Fibroblast of skin of abdomen (primary cell): ENCODE measurements around the gene PCDHB7.
"Not testable (repeated sequence)": the region's sequence is repeated elsewhere in the genome, so short reads cannot be mapped to it uniquely, and the experiment has no call there.

Source experiments
- DNase-seq: peaks from one replicate; pipeline ENCODE4 v3.0.0-alpha.2; 2013

The PCDHB7 gene

DNA sequence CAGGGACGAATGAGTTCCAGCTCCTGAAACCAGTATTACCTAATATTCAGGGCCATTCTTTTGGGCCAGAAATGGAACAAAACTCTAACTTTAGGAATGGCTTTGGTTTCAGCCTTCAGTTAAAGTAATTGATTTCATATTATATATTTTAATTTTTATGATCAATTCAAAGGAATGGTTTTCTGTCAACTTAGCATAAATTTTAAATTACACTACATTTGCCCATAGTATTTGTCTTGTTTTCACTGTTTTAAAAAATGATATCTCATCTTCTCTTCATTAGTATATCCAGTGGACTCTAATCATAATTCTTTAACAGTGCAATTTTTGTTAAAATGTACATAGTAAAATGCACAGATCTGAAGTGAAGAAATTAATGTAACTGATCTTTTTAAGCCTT, 7.9 kb downstream of the PCDHB7 start:
- DNase-seq = no peak

DNA sequence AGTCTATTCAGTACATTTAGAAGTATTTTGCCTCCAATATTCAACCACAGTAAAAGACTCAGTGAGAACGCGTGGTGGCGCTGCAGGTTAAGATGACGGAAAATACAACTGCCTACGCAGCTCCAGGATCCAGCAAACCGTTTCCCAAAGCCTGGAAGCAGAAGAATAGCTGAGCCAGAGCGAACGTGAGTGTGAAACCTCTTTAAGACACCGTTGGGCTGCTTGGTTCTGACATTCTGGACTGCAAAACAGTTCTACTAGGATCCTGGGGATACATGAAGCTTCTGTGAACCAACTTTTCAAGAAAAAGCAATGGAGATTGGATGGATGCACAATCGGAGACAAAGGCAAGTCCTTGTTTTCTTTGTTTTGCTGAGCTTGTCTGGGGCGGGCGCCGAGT, 9.8 kb downstream of the PCDHB7 start, which contains the start of gene PCDHB16:
TSS of gene PCDHB16 (plus strand) at position 140 of the 400 bp plus-strand sequence. CDS start at position 313, 173 bp downstream.
- peak; percentile 10 for DNase-seq

DNA sequence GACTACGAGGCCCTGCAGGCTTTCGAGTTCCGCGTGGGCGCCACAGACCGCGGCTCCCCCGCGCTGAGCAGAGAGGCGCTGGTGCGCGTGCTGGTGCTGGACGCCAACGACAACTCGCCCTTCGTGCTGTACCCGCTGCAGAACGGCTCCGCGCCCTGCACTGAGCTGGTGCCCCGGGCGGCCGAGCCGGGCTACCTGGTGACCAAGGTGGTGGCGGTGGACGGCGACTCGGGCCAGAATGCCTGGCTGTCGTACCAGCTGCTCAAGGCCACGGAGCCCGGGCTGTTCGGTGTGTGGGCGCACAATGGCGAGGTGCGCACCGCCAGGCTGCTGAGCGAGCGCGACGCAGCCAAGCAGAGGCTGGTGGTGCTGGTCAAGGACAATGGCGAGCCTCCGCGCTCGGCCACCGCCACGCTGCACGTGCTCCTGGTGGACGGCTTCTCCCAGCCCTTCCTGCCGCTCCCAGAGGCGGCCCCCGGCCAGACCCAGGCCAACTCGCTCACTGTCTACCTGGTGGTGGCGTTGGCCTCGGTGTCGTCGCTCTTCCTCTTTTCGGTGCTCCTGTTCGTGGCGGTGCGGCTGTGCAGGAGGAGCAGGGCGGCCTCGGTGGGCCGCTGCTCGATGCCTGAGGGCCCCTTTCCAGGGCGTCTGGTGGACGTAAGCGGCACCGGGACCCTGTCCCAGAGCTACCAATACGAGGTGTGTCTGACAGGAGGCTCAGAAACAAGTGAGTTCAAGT, 11.8 kb downstream of the PCDHB7 start:
- not testable (repeated sequence) for DNase-seq

DNA sequence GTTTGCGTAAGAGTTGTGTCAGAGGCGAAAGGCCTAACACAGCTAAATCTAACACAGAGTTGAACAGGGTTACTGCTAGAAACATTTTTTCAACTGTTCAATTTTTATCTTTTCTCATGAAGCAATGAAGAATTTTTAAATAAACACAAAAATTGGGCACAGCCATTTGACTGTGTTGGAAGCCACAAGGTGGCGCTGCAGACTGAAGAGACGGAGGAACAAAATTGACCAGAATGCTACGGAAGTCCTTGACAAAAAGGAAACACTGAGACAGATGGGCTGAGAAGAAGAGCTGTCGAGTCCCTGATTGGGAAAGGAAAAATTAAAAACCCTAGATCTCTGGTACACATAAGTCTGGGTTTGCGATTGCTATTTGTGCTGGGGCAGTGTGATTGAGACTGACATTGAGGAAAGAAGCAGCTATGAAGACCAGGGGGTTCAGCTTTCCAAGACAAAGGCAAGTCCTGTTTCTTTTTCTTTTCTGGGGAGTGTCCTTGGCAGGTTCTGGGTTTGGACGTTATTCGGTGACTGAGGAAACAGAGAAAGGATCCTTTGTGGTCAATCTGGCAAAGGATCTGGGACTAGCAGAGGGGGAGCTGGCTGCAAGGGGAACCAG, 14.6 kb downstream of the PCDHB7 start, which contains the start of gene PCDHB9:
TSS of gene PCDHB9 (plus strand) at position 265 of the 616 bp plus-strand sequence. CDS start at position 423, 158 bp downstream.
- DNase-seq = no peak

DNA sequence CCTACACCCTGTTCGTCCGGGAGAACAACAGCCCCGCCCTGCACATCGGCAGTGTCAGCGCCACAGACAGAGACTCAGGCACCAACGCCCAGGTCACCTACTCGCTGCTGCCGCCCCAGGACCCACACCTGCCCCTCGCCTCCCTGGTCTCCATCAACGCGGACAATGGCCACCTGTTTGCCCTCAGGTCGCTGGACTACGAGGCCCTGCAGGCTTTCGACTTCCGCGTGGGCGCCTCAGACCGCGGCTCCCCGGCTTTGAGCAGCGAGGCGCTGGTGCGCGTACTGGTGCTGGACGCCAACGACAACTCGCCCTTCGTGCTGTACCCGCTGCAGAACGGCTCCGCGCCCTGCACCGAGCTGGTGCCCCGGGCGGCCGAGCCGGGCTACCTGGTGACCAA, 16.2 kb downstream of the PCDHB7 start:
- DNase-seq = not testable (repeated sequence)

DNA sequence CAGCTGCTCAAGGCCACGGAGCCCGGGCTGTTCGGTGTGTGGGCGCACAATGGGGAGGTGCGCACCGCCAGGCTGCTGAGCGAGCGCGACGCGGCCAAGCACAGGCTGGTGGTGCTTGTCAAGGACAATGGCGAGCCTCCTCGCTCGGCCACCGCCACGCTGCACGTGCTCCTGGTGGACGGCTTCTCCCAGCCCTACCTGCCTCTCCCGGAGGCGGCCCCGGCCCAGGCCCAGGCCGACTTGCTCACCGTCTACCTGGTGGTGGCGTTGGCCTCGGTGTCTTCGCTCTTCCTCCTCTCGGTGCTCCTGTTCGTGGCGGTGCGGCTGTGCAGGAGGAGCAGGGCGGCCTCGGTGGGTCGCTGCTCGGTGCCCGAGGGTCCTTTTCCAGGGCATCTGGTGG, 16.7 kb downstream of the PCDHB7 start:
- DNase-seq = not testable (repeated sequence)

DNA sequence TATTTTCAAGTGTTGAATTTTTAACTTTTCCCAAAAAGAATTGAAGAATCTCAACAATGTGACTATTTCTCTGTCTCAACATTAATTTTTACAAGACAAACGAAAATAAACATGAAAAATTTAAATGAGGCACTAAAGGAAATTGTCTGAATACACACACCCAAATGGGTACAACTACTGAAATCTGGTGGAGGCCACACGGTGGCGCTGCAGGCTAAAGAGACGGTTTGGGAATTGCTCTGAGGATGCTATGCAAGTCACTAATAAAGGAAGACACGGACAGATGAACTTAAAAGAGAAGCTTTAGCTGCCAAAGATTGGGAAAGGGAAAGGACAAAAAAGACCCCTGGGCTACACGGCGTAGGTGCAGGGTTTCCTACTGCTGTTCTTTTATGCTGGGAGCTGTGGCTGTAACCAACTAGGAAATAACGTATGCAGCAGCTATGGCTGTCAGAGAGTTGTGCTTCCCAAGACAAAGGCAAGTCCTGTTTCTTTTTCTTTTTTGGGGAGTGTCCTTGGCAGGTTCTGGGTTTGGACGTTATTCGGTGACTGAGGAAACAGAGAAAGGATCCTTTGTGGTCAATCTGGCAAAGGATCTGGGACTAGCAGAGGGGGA, 19.8 kb downstream of the PCDHB7 start, which contains the start of gene PCDHB10:
TSS of gene PCDHB10 (plus strand) at position 244 of the 616 bp plus-strand sequence. CDS start at position 444, 200 bp downstream.
- DNase-seq = no peak

DNA sequence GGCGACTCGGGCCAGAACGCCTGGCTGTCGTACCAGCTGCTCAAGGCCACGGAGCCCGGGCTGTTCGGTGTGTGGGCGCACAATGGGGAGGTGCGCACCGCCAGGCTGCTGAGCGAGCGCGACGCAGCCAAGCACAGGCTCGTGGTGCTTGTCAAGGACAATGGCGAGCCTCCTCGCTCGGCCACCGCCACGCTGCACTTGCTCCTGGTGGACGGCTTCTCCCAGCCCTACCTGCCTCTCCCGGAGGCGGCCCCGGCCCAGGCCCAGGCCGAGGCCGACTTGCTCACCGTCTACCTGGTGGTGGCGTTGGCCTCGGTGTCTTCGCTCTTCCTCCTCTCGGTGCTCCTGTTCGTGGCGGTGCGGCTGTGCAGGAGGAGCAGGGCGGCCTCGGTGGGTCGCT, 21.9 kb downstream of the PCDHB7 start:
- not testable (repeated sequence) for DNase-seq

DNA sequence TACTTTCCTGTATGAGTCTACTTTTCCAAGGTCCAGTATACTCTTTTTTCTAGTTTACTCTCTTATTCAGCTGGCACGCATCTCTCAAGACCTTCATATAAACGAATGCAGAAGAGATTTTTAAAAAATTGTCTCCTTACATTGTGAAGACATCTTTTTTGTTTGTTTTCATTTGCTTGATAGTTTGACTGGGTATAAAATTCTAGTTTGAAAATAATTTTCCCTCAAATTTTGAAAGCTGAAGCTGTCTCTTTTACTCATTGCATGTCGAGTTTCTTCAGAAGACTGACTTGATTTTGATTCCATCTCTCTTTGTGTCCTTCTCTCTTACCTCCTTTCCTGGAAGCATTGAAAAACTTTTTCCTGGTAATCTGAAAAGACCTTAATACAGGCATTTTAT, 23.9 kb downstream of the PCDHB7 start:
- DNase-seq = no peak

DNA sequence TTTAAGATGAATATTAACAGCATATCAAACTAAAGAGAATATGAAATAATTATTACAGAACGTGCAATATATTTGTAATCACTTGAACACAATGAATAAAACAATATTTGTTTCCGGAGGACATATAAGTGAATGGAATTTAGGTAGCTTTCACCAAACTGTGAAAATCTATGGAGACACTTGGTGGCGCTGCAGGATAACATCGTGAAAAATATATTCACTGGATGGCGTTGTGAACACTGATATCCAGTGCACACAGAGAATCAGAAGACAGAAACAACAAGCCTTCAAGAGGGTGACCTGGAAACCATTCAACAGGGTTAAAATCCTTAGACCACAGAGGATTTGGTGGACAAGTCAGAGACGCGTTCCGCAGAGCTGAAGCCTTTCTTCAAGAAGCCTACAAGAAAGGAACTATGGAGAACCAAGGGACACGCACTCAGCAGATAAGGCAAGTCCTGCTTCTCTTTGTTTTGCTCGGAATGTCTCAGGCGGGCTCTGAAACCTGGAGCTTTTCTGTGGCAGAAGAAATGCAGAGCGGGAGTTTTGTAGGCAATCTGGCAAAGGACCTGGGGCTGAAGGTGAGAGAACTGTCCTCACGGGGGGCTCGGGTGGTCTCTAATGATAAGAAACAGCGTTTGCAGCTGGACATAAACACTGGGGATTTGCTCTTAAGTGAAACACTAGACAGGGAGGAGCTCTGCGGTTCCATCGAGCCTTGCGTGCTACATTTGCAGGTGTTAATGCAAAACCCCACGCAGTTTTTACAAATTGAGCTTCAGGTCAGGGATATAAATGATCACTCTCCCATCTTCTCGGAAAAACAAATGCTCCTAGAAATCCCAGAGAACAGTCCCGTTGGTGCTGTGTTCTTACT, 27.2 kb downstream of the PCDHB7 start, which contains the start of gene PCDHB11:
TSS of gene PCDHB11 (plus strand) at position 269 of the 877 bp plus-strand sequence. CDS start at position 417, 148 bp downstream.
- no peak for DNase-seq

DNA sequence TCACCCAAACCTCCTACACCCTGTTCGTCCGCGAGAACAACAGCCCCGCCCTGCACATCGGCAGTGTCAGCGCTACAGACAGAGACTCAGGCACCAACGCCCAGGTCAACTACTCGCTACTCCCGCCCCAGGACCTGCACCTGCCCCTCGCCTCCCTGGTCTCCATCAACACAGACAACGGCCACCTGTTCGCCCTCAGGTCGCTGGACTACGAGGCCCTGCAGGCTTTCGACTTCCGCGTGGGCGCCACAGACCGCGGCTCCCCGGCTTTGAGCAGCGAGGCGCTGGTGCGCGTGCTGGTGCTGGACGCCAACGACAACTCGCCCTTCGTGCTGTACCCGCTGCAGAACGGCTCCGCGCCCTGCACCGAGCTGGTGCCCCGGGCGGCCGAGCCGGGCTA, 28.7 kb downstream of the PCDHB7 start:
- DNase-seq = not testable (repeated sequence)

DNA sequence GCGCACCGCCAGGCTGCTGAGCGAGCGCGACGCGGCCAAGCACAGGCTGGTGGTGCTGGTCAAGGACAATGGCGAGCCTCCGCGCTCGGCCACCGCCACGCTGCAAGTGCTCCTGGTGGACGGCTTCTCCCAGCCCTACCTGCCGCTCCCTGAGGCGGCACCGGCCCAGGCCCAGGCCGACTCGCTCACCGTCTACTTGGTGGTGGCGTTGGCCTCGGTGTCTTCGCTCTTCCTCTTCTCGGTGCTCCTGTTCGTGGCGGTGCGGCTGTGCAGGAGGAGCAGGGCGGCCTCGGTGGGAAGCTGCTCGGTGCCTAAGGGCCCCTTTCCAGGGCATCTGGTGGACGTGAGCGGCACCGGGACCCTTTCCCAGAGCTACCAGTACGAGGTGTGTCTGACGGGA, 29.2 kb downstream of the PCDHB7 start:
- not testable (repeated sequence) for DNase-seq

DNA sequence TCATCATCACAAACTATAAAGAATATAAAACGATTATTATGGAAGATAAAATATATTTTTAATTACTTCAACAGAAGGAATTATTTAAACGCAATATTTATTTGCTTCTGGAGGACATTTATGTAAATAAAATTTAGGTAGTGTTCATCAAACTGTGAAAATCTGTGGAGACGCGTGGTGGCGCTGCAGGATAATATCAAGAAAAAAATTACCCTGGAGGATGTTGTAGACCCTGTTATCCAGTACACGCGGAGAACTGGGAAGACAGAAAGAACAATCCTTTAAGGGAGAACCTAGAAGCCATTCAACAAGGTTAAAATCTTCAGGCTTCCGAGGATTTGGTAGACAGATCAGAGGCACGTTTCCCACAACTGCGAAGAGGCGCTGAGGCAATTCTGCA, 36.0 kb downstream of the PCDHB7 start, which contains the start of gene PCDHB12:
TSS of gene PCDHB12 (plus strand) at position 242 of the 400 bp plus-strand sequence. CDS start 189 bp downstream, outside the sequence.
- no peak for DNase-seq

DNA sequence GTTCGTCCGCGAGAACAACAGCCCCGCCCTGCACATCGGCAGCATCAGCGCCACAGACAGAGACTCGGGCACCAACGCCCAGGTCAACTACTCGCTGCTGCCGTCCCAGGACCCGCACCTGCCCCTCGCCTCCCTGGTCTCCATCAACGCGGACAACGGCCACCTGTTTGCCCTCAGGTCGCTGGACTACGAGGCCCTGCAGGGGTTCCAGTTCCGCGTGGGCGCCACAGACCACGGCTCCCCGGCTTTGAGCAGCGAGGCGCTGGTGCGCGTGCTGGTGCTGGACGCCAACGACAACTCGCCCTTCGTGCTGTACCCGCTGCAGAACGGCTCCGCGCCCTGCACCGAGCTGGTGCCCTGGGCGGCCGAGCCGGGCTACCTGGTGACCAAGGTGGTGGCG, 37.8 kb downstream of the PCDHB7 start:
- not testable (repeated sequence) for DNase-seq

DNA sequence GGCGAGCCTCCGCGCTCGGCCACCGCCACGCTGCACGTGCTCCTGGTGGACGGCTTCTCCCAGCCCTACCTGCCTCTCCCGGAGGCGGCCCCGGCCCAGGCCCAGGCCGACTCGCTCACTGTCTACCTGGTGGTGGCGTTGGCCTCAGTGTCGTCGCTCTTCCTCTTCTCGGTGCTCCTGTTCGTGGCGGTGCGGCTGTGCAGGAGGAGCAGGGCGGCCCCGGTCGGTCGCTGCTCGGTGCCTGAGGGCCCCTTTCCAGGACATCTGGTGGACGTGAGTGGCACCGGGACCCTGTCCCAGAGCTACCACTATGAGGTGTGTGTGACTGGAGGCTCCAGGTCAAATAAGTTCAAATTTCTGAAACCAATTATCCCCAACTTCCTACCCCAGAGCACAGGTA, 38.4 kb downstream of the PCDHB7 start:
- DNase-seq = not testable (repeated sequence)

DNA sequence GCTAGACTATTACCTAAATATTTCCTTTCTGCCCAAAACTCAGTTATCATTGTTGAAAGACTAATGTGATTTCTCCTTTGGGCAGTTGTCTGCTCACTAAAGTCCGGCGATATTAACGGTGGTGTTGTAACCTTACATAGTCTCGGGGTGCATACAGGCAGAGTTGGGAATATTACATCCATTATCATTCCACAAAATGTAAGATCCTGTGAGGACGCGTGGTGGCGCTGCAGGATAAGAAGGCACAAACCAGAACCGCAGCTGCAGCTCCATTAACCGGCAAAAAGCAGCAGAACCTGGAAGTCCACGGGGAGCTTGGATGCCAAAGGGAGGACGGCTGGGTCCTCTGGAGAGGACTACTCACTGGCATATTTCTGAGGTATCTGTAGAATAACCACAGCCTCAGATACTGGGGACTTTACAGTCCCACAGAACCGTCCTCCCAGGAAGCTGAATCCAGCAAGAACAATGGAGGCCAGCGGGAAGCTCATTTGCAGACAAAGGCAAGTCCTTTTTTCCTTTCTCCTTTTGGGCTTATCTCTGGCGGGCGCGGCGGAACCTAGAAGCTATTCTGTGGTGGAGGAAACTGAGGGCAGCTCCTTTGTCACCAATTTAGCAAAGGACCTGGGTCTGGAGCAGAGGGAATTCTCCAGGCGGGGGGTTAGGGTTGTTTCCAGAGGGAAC, 41.4 kb downstream of the PCDHB7 start, which contains the start of gene PCDHB13:
TSS of gene PCDHB13 (plus strand) at position 264 of the 684 bp plus-strand sequence. CDS start at position 469, 205 bp downstream.
- not testable (repeated sequence) for DNase-seq

DNA sequence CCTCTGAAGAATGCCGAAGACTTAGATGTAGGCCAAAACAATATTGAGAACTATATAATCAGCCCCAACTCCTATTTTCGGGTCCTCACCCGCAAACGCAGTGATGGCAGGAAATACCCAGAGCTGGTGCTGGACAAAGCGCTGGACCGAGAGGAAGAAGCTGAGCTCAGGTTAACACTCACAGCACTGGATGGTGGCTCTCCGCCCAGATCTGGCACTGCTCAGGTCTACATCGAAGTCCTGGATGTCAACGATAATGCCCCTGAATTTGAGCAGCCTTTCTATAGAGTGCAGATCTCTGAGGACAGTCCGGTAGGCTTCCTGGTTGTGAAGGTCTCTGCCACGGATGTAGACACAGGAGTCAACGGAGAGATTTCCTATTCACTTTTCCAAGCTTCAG, 42.1 kb downstream of the PCDHB7 start:
- DNase-seq = not testable (repeated sequence)

DNA sequence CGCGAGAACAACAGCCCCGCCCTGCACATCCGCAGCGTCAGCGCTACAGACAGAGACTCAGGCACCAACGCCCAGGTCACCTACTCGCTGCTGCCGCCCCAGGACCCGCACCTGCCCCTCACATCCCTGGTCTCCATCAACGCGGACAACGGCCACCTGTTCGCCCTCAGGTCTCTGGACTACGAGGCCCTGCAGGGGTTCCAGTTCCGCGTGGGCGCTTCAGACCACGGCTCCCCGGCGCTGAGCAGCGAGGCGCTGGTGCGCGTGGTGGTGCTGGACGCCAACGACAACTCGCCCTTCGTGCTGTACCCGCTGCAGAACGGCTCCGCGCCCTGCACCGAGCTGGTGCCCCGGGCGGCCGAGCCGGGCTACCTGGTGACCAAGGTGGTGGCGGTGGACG, 43.1 kb downstream of the PCDHB7 start:
- DNase-seq = not testable (repeated sequence)

DNA sequence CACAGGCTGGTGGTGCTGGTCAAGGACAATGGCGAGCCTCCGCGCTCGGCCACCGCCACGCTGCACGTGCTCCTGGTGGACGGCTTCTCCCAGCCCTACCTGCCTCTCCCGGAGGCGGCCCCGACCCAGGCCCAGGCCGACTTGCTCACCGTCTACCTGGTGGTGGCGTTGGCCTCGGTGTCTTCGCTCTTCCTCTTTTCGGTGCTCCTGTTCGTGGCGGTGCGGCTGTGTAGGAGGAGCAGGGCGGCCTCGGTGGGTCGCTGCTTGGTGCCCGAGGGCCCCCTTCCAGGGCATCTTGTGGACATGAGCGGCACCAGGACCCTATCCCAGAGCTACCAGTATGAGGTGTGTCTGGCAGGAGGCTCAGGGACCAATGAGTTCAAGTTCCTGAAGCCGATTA, 43.6 kb downstream of the PCDHB7 start:
- DNase-seq = not testable (repeated sequence)

DNA sequence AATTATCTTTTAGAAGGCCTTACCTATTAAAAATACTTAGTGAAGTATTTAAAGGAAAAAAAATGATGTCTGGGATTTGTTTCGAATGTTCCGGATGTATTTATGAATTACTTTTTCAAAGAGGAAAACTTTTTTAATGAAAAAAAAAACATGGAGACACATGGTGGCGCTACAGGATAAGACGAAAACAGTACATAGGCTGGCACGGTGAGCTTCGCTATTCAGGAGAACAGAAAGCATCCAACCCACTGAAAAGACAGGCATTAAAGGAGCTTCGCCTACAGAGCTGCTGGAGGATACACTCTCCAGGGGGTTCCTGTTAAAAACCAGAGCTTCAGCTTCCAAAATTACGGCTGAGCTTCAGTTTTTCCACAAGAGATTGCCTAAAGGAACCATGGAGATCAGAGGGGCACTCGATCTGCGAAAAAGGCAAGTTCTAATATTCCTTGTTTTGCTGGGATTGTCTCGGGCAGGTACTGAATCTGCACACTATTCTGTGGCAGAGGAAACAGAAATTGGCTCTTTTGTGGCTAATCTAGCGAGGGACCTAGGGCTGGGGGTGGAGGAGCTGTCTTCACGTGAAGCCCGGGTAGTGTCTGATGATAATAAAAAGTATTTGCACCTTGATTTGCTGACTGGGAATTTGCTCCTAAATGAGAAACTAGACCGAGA, 50.8 kb downstream of the PCDHB7 start, which contains the start of gene PCDHB14:
TSS of gene PCDHB14 (plus strand) at position 232 of the 672 bp plus-strand sequence. CDS start at position 395, 163 bp downstream.
- DNase-seq = peak; percentile 4
